A673 (cell line): ENCODE measurements around the gene DCP2. TPM values are rescaled to one million over a fixed set of nuclear protein-coding genes. Genes with fewer than 3 reads are reported as not detected.

ENCODE experiments used
- BruUV-seq: library from RNA; stranded (reverse); fragments of 400-500 nt; replicated peaks from 2 replicates; lab custom pipeline; 2021; lab: Mats Ljungman, UMichigan
- CTCF ChIA-PET: fragments of 300-600 bp; sonication (Branson Sonifier 250); formaldehyde crosslinking; loops from one replicate; lab custom pipeline; 2022; ENCODE audit warnings: antibody characterized with exemption; lab: Charles Lee
- POLR2A ChIA-PET: fragments of 300-600 bp; sonication (Branson Sonifier 250); formaldehyde crosslinking; loops from one replicate; lab custom pipeline; 2022; ENCODE audit warnings: antibody characterized with exemption; ENCODE audit not compliant: low non-redundant PET; lab: Charles Lee
- DNase-seq: peaks from one replicate; pipeline ENCODE4 v3.0.0-alpha.2; 2015; ENCODE audit warnings: low spot score
- H3K27ac ChIP-seq: fragments of 200-600 bp; sonication (generic); 2 replicates; pipeline ENCODE4 v1.5.1; 2016; ENCODE audit warnings: mixed run types, low read depth, mild to moderate bottlenecking, mixed read lengths, antibody characterized with exemption, low read length; ENCODE audit not compliant: poor library complexity, severe bottlenecking
- H3K27me3 ChIP-seq: fragments of 200-600 bp; sonication (generic); replicated peaks from 2 replicates; pipeline ENCODE4 v1.6.1; 2017; ENCODE audit warnings: mixed run types, low read depth, mild to moderate bottlenecking, mixed read lengths, antibody characterized with exemption, low read length; ENCODE audit not compliant: insufficient read depth, poor library complexity
- H3K36me3 ChIP-seq: fragments of 200-600 bp; sonication (generic); 2 replicates; pipeline ENCODE4 v1.6.1; 2016; ENCODE audit warnings: mixed run types, mild to moderate bottlenecking, mixed read lengths, antibody characterized with exemption, low read length; ENCODE audit not compliant: insufficient read depth, poor library complexity, severe bottlenecking
- H3K4me1 ChIP-seq: fragments of 200-600 bp; sonication (generic); 2 replicates; pipeline ENCODE4 v1.6.1; 2017; ENCODE audit warnings: mixed run types, mild to moderate bottlenecking, mixed read lengths, antibody characterized with exemption, low read length; ENCODE audit not compliant: insufficient read depth, poor library complexity, severe bottlenecking
- H3K4me3 ChIP-seq: fragments of 200-600 bp; sonication (generic); 2 replicates; pipeline ENCODE4 v1.5.1; 2016; ENCODE audit warnings: low read depth, mixed run types, mild to moderate bottlenecking, mixed read lengths, low read length; ENCODE audit not compliant: poor library complexity, severe bottlenecking
- H3K9me3 ChIP-seq: fragments of 200-600 bp; sonication (generic); 2 replicates; pipeline ENCODE4 v1.6.1; 2016; ENCODE audit warnings: mixed run types, low read depth, mild to moderate bottlenecking, mixed read lengths, antibody characterized with exemption, low read length; ENCODE audit not compliant: poor library complexity, severe bottlenecking
- EZH2 ChIP-seq: fragments of 200-600 bp; sonication (generic); IDR thresholded peaks from 2 replicates; pipeline ENCODE4 v1.6.1; 2017; ENCODE audit warnings: borderline replicate concordance, low read depth, mild to moderate bottlenecking, mixed read lengths, antibody characterized with exemption, low read length; ENCODE audit not compliant: poor library complexity, severe bottlenecking
- intact Hi-C: fragments of 100-400 bp; cut with micrococcal nuclease; formaldehyde crosslinking; loops from one replicate; pipeline ENCODE4 v1.10.0; 2022; ENCODE audit not compliant: unreplicated experiment
- total RNA-seq: library from RNA; stranded (reverse); gene quantifications from 2 replicates; pipeline ENCODE4 v1.2.3, GENCODE V29; 2021
- TF ChIP-seq, protein P1 (sequence below): fragments of 300-800, 200-600 bp; sonication (generic); conservative IDR thresholded peaks from 2 replicates; pipeline ENCODE4 v1.5.1; 2017; ENCODE audit warnings: low read depth, mild to moderate bottlenecking, antibody characterized with exemption, low read length, moderate library complexity, mixed read lengths

DCP2 gene
- total RNA-seq, 1 experiment from 2014 or later: 73.5 TPM

DNA sequence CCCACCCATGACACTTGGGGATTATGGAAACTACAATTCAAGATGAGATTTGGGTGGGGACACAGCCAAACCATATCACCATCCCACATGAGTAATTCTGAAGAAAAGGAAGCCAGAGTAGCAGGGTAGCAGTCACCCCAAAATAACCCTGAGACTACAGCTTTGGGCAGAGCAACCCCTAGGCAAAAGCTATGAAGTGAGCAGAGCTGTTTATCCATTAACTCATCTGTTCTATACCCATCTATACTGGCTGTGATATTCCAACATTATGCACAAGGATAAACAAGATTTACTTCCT lies 42.3 kb upstream of the DCP2 start:
- Histone ChIP-seq H3K36me3 (no peaks in the 10 kb centered on the region), H3K9me3 (no peaks in the 10 kb centered on the region), H3K27me3 (no peaks in the 10 kb centered on the region), H3K4me3 (no peak overlapping the region), H3K27ac (no peak overlapping the region), H3K4me1 (no peaks in the 10 kb centered on the region)
- ChIA-PET CTCF (no interaction called here), POLR2A (no interaction called here)
- intact Hi-C loops: no loop called here
- no TSS peak for BruUV-seq
- TF ChIP-seq, protein P1, sequence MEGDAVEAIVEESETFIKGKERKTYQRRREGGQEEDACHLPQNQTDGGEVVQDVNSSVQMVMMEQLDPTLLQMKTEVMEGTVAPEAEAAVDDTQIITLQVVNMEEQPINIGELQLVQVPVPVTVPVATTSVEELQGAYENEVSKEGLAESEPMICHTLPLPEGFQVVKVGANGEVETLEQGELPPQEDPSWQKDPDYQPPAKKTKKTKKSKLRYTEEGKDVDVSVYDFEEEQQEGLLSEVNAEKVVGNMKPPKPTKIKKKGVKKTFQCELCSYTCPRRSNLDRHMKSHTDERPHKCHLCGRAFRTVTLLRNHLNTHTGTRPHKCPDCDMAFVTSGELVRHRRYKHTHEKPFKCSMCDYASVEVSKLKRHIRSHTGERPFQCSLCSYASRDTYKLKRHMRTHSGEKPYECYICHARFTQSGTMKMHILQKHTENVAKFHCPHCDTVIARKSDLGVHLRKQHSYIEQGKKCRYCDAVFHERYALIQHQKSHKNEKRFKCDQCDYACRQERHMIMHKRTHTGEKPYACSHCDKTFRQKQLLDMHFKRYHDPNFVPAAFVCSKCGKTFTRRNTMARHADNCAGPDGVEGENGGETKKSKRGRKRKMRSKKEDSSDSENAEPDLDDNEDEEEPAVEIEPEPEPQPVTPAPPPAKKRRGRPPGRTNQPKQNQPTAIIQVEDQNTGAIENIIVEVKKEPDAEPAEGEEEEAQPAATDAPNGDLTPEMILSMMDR: no peak
- TF ChIP-seq EZH2: no peak
- DNase-seq: no peak

DNA sequence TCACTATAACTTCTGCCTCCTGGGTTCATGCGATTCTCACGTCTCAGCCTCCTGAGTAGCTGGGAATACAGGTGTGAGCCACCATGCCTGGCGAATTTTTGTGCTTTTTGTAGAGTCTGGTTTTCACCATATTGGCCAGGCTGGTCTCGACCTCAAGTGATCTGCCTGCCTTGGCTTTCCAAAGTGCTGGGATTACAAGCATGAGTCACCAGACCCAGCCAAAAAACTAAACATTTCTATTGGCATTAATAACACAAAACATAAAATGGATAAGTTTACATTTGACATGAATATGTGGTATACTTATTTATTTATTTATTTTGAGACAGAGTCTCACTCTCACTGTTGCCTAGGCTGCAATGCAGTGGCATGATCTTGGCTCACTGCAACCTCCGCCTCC lies 40.9 kb upstream of the DCP2 start:
- Histone ChIP-seq H3K27ac (no peak overlapping the region), H3K36me3 (no peaks in the 10 kb centered on the region), H3K9me3 (no peaks in the 10 kb centered on the region), H3K27me3 (no peaks in the 10 kb centered on the region), H3K4me3 (no peak overlapping the region), H3K4me1 (no peaks in the 10 kb centered on the region)
- TF ChIP-seq EZH2: no peak
- TF ChIP-seq, protein P1: no peak
- DNase-seq: no peak
- ChIA-PET POLR2A (no interaction called here), CTCF (no interaction called here)
- intact Hi-C loops: no loop called here
- BruUV-seq: no TSS peak

DNA sequence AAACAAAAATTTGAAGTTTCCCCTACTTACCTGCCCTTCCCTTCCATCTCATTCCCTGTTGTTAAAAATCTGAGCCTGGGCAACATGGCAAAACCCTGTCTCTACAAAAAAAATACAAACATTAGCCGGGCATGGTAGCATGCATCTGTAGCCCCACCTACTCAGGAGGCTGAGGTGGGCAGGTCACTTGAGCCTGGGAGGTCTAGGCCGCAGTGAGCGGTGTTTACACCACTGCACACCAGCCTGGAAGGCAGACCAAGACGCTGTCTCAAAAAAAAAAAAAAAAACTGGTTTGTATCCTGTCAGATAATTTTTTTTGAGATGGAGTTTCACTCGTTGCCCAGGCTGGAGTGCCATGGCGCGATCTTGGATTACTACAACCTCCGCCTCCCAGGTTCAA lies 38.3 kb upstream of the DCP2 start:
- POLR2A ChIA-PET: interaction anchor here (0.7 kb wide), 1 partner anchor 38 kb away, joined by 4 read pairs; the partner anchor contains the start of gene DCP2
- DNase-seq: no peak
- H3K27me3 ChIP-seq: no peaks in the 10 kb centered on the region
- intact Hi-C loops: no loop called here
- no peaks in the 10 kb centered on the region for H3K4me1 ChIP-seq
- no peak overlapping the region for H3K27ac ChIP-seq
- H3K36me3 ChIP-seq: no peaks in the 10 kb centered on the region
- BruUV-seq: no TSS peak
- CTCF ChIA-PET: no interaction called here
- H3K4me3 ChIP-seq: no peak overlapping the region
- no peak for TF ChIP-seq EZH2
- TF ChIP-seq, protein P1: no peak
- H3K9me3 ChIP-seq: no peaks in the 10 kb centered on the region
